NCI-H2171 (cell line): ENCODE measurements around the gene PRR9.

ENCODE experiments used
- DNase-seq: peaks from one replicate; lab custom pipeline; 2025; lab: John Stamatoyannopoulos, UW

The PRR9 gene

DNA sequence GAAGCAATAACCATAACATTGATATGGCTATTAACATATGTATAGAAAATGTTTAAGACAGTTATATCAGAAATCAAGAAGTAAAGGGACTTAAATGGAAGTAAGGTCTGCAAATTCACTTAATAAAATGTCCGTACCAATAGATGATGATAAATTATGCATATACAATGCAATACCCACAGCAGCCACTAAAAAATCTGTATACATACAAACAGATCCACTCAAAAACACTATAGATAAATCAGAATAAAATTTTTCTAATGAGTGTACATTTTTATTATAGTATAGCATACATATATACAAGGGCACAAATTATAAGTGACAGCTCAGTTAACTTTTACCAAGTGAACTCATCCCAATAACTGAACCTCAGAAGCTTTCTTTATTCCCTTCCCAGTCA is 48.1 kb downstream of the PRR9 start:
- DNase-seq = no peak
